Adrenal gland (tissue), 12 donors: ENCODE data around the gene GRIN3B. TPM values are rescaled to one million over a fixed set of nuclear protein-coding genes. Genes with fewer than 3 reads are reported as not detected.

Experiments
- DNase-seq, 7 donors: peaks; one replicate each; pipeline ENCODE4 v3.0.0-alpha.2; 2019 to 2020
- H3K27ac ChIP-seq, 5 donors: fragments of 200-600 bp; sonication (generic) in 4 of 5; 1 replicate in 3 of 5; 2 replicates in 2 of 5; pipeline versions ENCODE4 v1.5.1 to v1.8.0; 2016 to 2020; ENCODE audit warnings: mild to moderate bottlenecking in 1 of 5
- H3K27me3 ChIP-seq: fragments of 200-600 bp; 2 replicates; pipeline ENCODE4 v1.8.0; 2021
- H3K36me3 ChIP-seq, 2 donors: fragments of 200-600 bp; replicated peaks in 1 of 2; 1 replicate in 1 of 2; 2 replicates in 1 of 2; pipeline versions ENCODE4 v1.5.1 to v1.8.0; 2018 to 2022
- H3K4me1 ChIP-seq, 2 donors: fragments of 200-600 bp; replicated peaks in 1 of 2; 1 replicate in 1 of 2; 2 replicates in 1 of 2; pipeline versions ENCODE4 v1.5.1 to v1.8.0; 2018 to 2021
- H3K4me3 ChIP-seq, 4 donors: fragments of 200-600 bp; sonication (generic) in 3 of 4; one replicate each; pipeline ENCODE4 v1.5.1; 2016 to 2018
- H3K9me3 ChIP-seq, 3 donors: fragments of 200-600 bp; sonication (generic) in 1 of 3; replicated peaks in 1 of 3; 1 replicate in 2 of 3; 2 replicates in 1 of 3; pipeline versions ENCODE4 v1.5.1 to v1.8.0; 2016 to 2021
- CTCF ChIP-seq, 6 experiments: fragments of 450-650 bp in 4 of 6; fragments of 200-600 bp in 2 of 6; sonication (generic) in 1 of 6; IDR thresholded peaks; 1 replicate in 5 of 6; 2 replicates in 1 of 6; pipeline versions ENCODE4 v1.5.1 to v1.8.0; 2016 to 2021; ENCODE audit warnings: antibody characterized with exemption in 6 of 6, mild to moderate bottlenecking in 2 of 6, moderate library complexity in 1 of 6
- POLR2A ChIP-seq, 2 donors: fragments of 450-650 bp; IDR thresholded peaks; one replicate each; pipeline ENCODE4 v1.6.1; 2017; ENCODE audit warnings: antibody characterized with exemption in 2 of 2, mild to moderate bottlenecking in 2 of 2, moderate library complexity in 1 of 2
- WGBS, 4 donors: extraction: QIAGEN DNeasy Blood & Tissue Kit in 2 of 4; methylation state at CpG; one replicate each; pipeline versions ENCODE4 v1.1.5 to v1.1.7; 2013 to 2017; 5-methylcytosine and 5-hydroxymethylcytosine counted together
- intact Hi-C, 2 donors: fragments of 100-400 bp; cut with DNase I; formaldehyde crosslinking; loops; one replicate each; pipeline versions ENCODE4 v1.14.1 to v1.15.0; 2022 to 2023
- polyA plus RNA-seq, 3 donors: library from polyadenylated mRNA; stranded (reverse); fragments of 200-250 nt in 2 of 3; fragments of 350-450 nt in 1 of 3; fragmentation: Illumina TruSeq in 1 of 3; extraction: RNeasy Lipid Tissue Mini Kit (QIAGEN cat#74804) in 1 of 3; gene quantifications; one replicate each; pipeline ENCODE4 v1.2.3, GENCODE V29; 2013 to 2014
- total RNA-seq, 9 donors: library from RNA; depleted of rRNA in 4 of 9; stranded (reverse); fragments of >200 nt in 4 of 9; fragments of 120-200 nt in 1 of 9; fragmentation: NEBNext Ultra II Directional in 1 of 9; extraction: Animal tissue kit (Norgen Biotek cat#: 25700) in 1 of 9; gene quantifications; one replicate each; pipeline versions ENCODE4 v1.1.0 to v1.2.4, GENCODE V29; 2013 to 2023
- donor health status: healthy with polysubstance abuse.
- donor health status: Bipolar disorder and iron deficiency.
- donor health status: DM: yes; HTN: yes; CAD: no.
- donor health status: DM: no; HTN: no; CAD: no.
- donor health status: DM: no; HTN: no; CAD: no.
- donor health status: DM: yes; HTN: yes; CAD: no.

Gene GRIN3B
- total and polyA plus RNA-seq, 12 donors, result 0.08 to 0.24 (median 0.16) TPM; not detected in 8

GRCh38 chr19:1015061-1015781, 15.0 kb downstream of the GRIN3B start:
- WGBS, 4 donors, result 85 to 92% (median 86%) methylated on average over 8 to 29 of the region's 29 CpGs
- H3K27me3 ChIP-seq, result no peaks in the 10 kb centered on the region
- H3K4me3 ChIP-seq, result no peak overlapping the region
- no peak for DNase-seq
- intact Hi-C loops, result no loop called here
- H3K36me3 ChIP-seq, result peaks cover 0 to 40% of the 10 kb centered on the region in 2 donors
- peaks cover 27 to 48% of the 10 kb centered on the region in 2 donors for H3K4me1 ChIP-seq
- TF ChIP-seq CTCF (IDR thresholded peaks at IDR 0.05) (no peak), POLR2A (IDR thresholded peaks at IDR 0.05) (no peak)
- peak overlapping the region in 2 of 5 donors; percentile 86 to 90 for H3K27ac ChIP-seq
- H3K9me3 ChIP-seq, result no peaks in the 10 kb centered on the region

DNA sequence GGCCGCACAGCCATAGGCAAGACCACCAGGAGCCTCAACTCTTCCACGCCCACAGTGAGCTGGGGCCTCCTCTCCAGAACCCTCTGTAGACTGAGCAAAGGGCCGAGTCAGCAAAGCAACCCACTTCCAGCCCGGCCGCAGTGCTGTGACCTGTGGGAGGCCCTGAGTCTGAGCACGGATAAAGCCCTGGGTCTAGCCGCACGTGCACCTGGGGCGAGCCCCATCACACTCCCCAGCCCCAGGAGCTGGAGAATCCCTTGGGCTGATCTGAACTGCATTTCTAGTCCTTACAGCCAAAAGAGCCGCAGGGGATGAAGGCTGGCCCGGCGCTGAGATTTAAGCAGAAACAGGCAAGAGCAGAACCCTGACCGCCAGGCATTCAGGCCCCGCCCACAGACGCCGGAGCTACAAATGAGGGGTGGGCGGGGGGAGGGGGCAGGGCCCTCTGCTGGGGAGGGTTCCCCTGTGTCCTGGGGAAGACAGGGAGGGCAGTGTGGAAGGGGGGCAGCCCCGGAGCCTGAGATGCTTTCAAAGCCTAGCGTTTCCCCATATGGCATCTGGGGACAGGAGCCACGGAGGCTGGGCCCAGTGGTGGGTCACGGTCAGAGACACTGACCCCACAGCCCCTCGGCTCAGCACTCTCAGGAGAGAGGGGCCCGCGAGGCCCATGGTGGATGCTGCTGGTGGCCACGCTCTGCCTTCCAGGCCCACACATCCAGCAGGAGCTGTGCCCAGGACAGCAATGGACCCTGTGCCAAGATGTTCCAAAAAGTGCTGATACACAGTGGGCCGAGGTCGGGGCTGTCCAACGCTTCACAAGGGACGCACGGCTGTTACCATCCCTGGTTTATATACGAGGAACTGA, 15.8 kb downstream of the GRIN3B start:
- H3K27me3 ChIP-seq, result no peaks in the 10 kb centered on the region
- no peak for TF ChIP-seq CTCF (IDR thresholded peaks at IDR 0.05)
- TF ChIP-seq POLR2A (IDR thresholded peaks at IDR 0.05), result no peak
- H3K9me3 ChIP-seq, result no peaks in the 10 kb centered on the region
- WGBS, 4 donors, result 48 to 70% (median 60%) methylated on average over 9 to 31 of the region's 31 CpGs
- intact Hi-C loops, result no loop called here
- no peak overlapping the region for H3K4me3 ChIP-seq
- no peak for DNase-seq
- H3K36me3 ChIP-seq, result peaks cover 0 to 32% of the 10 kb centered on the region in 2 donors
- H3K4me1 ChIP-seq, result peaks cover 27 to 48% of the 10 kb centered on the region in 2 donors
- peak overlapping the region in 2 of 5 donors; percentile 86 to 90 for H3K27ac ChIP-seq

DNA sequence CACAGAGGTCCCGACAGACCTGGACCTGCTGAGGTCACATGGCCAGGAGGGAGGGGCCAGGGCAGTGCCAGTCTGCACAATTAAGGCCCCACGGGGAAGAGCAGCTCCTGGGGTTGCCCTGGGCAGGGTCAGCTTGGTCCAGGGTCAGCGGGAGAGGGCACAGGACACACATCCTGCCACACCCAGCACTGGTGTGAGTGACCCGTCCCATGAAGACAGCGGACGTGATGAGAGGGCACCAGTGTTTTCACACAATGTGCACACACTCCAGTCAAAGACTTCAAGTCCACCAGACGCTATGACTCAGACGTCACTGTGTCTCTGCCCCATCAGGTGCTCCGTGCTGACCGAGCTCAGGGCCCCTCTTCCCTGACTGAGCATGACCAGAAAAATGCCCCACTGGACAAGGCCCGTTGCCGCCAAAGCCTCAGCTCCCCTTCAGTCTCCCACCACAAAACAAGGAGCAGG, 16.5 kb downstream of the GRIN3B start:
- intact Hi-C loops, result no loop called here
- peaks cover 27 to 48% of the 10 kb centered on the region in 2 donors for H3K4me1 ChIP-seq
- H3K27me3 ChIP-seq, result no peaks in the 10 kb centered on the region
- H3K4me3 ChIP-seq, result no peak overlapping the region
- peak overlapping the region in 3 of 5 donors; percentile 54 to 90 (median 86) for H3K27ac ChIP-seq
- H3K36me3 ChIP-seq, result peaks cover 0 to 26% of the 10 kb centered on the region in 2 donors
- no peaks in the 10 kb centered on the region for H3K9me3 ChIP-seq
- 30 to 41% (median 36%) methylated on average over 10 to 12 of the region's 12 CpGs; no CpG with 5 or more reads in 1 of the 4 donors for WGBS, 4 donors
- TF ChIP-seq CTCF (IDR thresholded peaks at IDR 0.05) (no peak), POLR2A (IDR thresholded peaks at IDR 0.05) (peak in 1 of 2 donors; percentile 40)
- peak in 5 of 7 donors; percentile 59 to 87 (median 74) for DNase-seq
